Mesendoderm (in vitro differentiated cells): ENCODE measurements around the gene ARHGAP10.
"Not testable (repeated sequence)": the region's sequence is repeated elsewhere in the genome, so short reads cannot be mapped to it uniquely, and the experiment has no call there.

Experiments
- DNase-seq: peaks from one replicate; pipeline ENCODE4 v3.0.0; 2013
- H2AK5ac ChIP-seq: 2 replicates; pipeline ENCODE4 v1.6.1; 2013; ENCODE audit warnings: low read length, inconsistent platforms
- H2BK120ac ChIP-seq: 2 replicates; pipeline ENCODE4 v1.6.1; 2013; ENCODE audit warnings: low read depth, mild to moderate bottlenecking, low read length, moderate library complexity, mixed read lengths
- H2BK15ac ChIP-seq: replicated peaks from 2 replicates; pipeline ENCODE4 v1.6.1; 2013; ENCODE audit warnings: low read depth, mild to moderate bottlenecking, moderate library complexity
- H2BK5ac ChIP-seq: 2 replicates; pipeline ENCODE4 v1.6.1; 2013; ENCODE audit warnings: low read length, inconsistent platforms
- H3K18ac ChIP-seq: 2 replicates; pipeline ENCODE4 v1.6.1; 2013; ENCODE audit warnings: mild to moderate bottlenecking, low read length, mixed read lengths
- H3K23ac ChIP-seq: one replicate; pipeline ENCODE4 v1.6.1; 2013; ENCODE audit warnings: low read length
- H3K27ac ChIP-seq: 2 replicates; pipeline ENCODE4 v1.5.1; 2013; ENCODE audit warnings: low read depth, mild to moderate bottlenecking, inconsistent platforms, low read length, moderate library complexity
- H3K27me3 ChIP-seq: 2 replicates; pipeline ENCODE4 v1.6.1; 2013; ENCODE audit warnings: low read length, control low read depth, mild to moderate bottlenecking, inconsistent platforms; ENCODE audit not compliant: insufficient read depth, poor library complexity
- H3K36me3 ChIP-seq: 2 replicates; pipeline ENCODE4 v1.6.1; 2013; ENCODE audit warnings: low read length, inconsistent platforms; ENCODE audit not compliant: control insufficient read depth, insufficient read depth
- H3K4ac ChIP-seq: one replicate; pipeline ENCODE4 v1.6.1; 2013; ENCODE audit warnings: low read depth, mild to moderate bottlenecking, low read length, moderate library complexity
- H3K4me1 ChIP-seq: 2 replicates; pipeline ENCODE4 v1.6.1; 2013; ENCODE audit warnings: low read depth, low read length, inconsistent platforms; ENCODE audit not compliant: control insufficient read depth
- H3K4me2 ChIP-seq: 2 replicates; pipeline ENCODE4 v1.6.1; 2013; ENCODE audit warnings: low read length
- H3K4me3 ChIP-seq: 2 replicates; pipeline ENCODE4 v1.5.1; 2013; ENCODE audit warnings: mild to moderate bottlenecking, low read length
- H3K56ac ChIP-seq: one replicate; pipeline ENCODE4 v1.6.1; 2013; ENCODE audit warnings: low read length
- H3K79me1 ChIP-seq: 2 replicates; pipeline ENCODE4 v1.6.1; 2013; ENCODE audit warnings: low read length, inconsistent platforms
- H3K79me2 ChIP-seq: 2 replicates; pipeline ENCODE4 v1.6.1; 2013; ENCODE audit warnings: mild to moderate bottlenecking, low read length; ENCODE audit not compliant: control insufficient read depth, insufficient read depth
- H3K9ac ChIP-seq: 2 replicates; pipeline ENCODE4 v1.6.1; 2013; ENCODE audit warnings: low read length, inconsistent platforms
- H4K5ac ChIP-seq: one replicate; pipeline ENCODE4 v1.6.1; 2013; ENCODE audit warnings: low read length
- H4K8ac ChIP-seq: one replicate; pipeline ENCODE4 v1.6.1; 2013; ENCODE audit warnings: low read depth, mild to moderate bottlenecking, control low read depth, low read length, moderate library complexity
- WGBS: extraction: QIAGEN DNeasy Blood & Tissue Kit; methylation state at CpG from one replicate; pipeline ENCODE4 v1.1.7; 2013; ENCODE audit warnings: low lambda C conversion rate, missing lambda C conversion rate; ENCODE audit not compliant: insufficient coverage; ENCODE audit errors: extremely low coverage; 5-methylcytosine and 5-hydroxymethylcytosine counted together

ARHGAP10 gene

GRCh38 chr4:147874109-147874508, 142.2 kb downstream of the ARHGAP10 start:
- no peak overlapping the region for H2BK5ac ChIP-seq
- no peak overlapping the region for H2BK15ac ChIP-seq
- H3K4me1 ChIP-seq = no peaks in the 10 kb centered on the region
- H3K27ac ChIP-seq = no peak overlapping the region
- no peak overlapping the region for H2AK5ac ChIP-seq
- no peak overlapping the region for H3K23ac ChIP-seq
- no peak overlapping the region for H3K4ac ChIP-seq
- no peak overlapping the region for H3K9ac ChIP-seq
- no peaks in the 10 kb centered on the region for H3K79me2 ChIP-seq
- H3K4me2 ChIP-seq = no peak overlapping the region
- WGBS = no CpG with 5 or more reads among the region's 5 CpGs
- no peak overlapping the region for H3K56ac ChIP-seq
- no peaks in the 10 kb centered on the region for H3K27me3 ChIP-seq
- no peak overlapping the region for H2BK120ac ChIP-seq
- no peak overlapping the region for H4K5ac ChIP-seq
- H3K4me3 ChIP-seq = no peak overlapping the region
- no peak overlapping the region for H3K18ac ChIP-seq
- no peak overlapping the region for H4K8ac ChIP-seq
- H3K79me1 ChIP-seq = no peaks in the 10 kb centered on the region
- H3K36me3 ChIP-seq = no peaks in the 10 kb centered on the region
- no peak for DNase-seq

GRCh38 chr4:147877308-147877771, 145.5 kb downstream of the ARHGAP10 start:
- Histone ChIP-seq H4K5ac (no peak overlapping the region), H3K4ac (no peak overlapping the region), H3K4me2 (no peak overlapping the region), H3K79me1 (no peaks in the 10 kb centered on the region), H4K8ac (no peak overlapping the region), H3K18ac (no peak overlapping the region), H3K27me3 (no peaks in the 10 kb centered on the region), H2BK120ac (no peak overlapping the region), H3K23ac (no peak overlapping the region), H3K27ac (no peak overlapping the region), H2BK15ac (no peak overlapping the region), H3K4me1 (no peaks in the 10 kb centered on the region), H2BK5ac (no peak overlapping the region), H3K9ac (no peak overlapping the region), H3K36me3 (no peaks in the 10 kb centered on the region), H3K79me2 (no peaks in the 10 kb centered on the region), H3K56ac (no peak overlapping the region), H2AK5ac (no peak overlapping the region), H3K4me3 (no peak overlapping the region)
- no peak for DNase-seq

DNA sequence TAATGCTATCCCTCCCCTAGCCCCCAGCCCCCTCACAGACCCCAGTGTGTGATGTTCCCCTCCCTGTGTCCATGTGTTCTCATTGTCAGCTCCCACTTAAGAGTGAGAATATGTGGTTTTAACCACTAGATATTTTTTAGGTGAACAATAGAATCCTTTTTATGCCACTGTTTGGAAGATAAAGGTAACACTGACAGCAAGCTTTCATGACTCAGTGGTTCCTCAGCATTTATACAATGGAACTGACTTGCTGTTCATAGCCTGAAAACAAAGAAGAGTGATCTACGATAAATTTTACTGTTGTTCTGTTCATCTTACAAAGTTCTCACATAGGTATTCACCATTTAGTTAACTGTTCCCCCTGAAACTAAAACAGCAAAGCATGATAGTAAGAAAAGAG, 147.8 kb downstream of the ARHGAP10 start:
- no peak overlapping the region for H3K9ac ChIP-seq
- H4K5ac ChIP-seq = no peak overlapping the region
- H3K4ac ChIP-seq = no peak overlapping the region
- no peak overlapping the region for H3K4me3 ChIP-seq
- H4K8ac ChIP-seq = no peak overlapping the region
- H3K79me2 ChIP-seq = no peaks in the 10 kb centered on the region
- H3K27me3 ChIP-seq = no peaks in the 10 kb centered on the region
- no peaks in the 10 kb centered on the region for H3K4me1 ChIP-seq
- H3K23ac ChIP-seq = no peak overlapping the region
- no peaks in the 10 kb centered on the region for H3K79me1 ChIP-seq
- H3K36me3 ChIP-seq = no peaks in the 10 kb centered on the region
- no peak overlapping the region for H3K27ac ChIP-seq
- H2BK5ac ChIP-seq = no peak overlapping the region
- H3K56ac ChIP-seq = no peak overlapping the region
- H3K4me2 ChIP-seq = no peak overlapping the region
- H2BK120ac ChIP-seq = no peak overlapping the region
- no peak overlapping the region for H2AK5ac ChIP-seq
- no CpG with 5 or more reads among the region's 1 CpG for WGBS
- DNase-seq = no peak
- no peak overlapping the region for H2BK15ac ChIP-seq
- no peak overlapping the region for H3K18ac ChIP-seq

- no peak overlapping the region for H2AK5ac ChIP-seq
- no peak overlapping the region for H3K27ac ChIP-seq
- no peaks in the 10 kb centered on the region for H3K36me3 ChIP-seq
- H2BK5ac ChIP-seq = no peak overlapping the region
- H3K4me2 ChIP-seq = no peak overlapping the region
- no peak overlapping the region for H4K8ac ChIP-seq
- H3K4ac ChIP-seq = no peak overlapping the region
- H4K5ac ChIP-seq = no peak overlapping the region
- H2BK120ac ChIP-seq = no peak overlapping the region
- H3K9ac ChIP-seq = no peak overlapping the region
- WGBS = no CpG with 5 or more reads among the region's 3 CpGs
- no peak for DNase-seq
- no peaks in the 10 kb centered on the region for H3K4me1 ChIP-seq
- no peak overlapping the region for H3K4me3 ChIP-seq
- no peaks in the 10 kb centered on the region for H3K79me1 ChIP-seq
- H3K27me3 ChIP-seq = no peaks in the 10 kb centered on the region
- no peaks in the 10 kb centered on the region for H3K79me2 ChIP-seq
- no peak overlapping the region for H3K23ac ChIP-seq
- no peak overlapping the region for H3K18ac ChIP-seq
- no peak overlapping the region for H3K56ac ChIP-seq
- H2BK15ac ChIP-seq = no peak overlapping the region
Observed at GRCh38 chr4:147880511-147880910, 148.6 kb downstream of the ARHGAP10 start.

DNA sequence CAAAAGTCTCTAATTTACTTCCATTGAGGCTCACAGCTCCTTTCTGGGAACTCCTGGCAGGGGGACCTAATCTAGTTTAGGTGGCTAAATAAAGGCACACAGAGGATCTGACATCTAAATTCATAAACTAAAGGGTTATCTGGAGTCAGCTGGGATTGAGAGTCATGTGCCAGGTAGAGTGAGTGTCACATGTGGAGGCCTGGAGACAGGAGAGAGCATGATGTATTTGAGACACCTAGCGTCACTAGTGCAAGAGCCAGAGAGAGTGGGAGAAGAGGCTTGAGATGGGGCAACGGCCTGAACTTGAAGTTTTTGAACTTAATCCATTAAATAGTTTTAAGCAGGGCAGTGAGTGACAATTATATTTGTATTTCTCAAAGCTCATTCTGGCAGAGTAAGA, 152.6 kb downstream of the ARHGAP10 start:
- Histone ChIP-seq H2BK15ac (no peak overlapping the region), H2AK5ac (no peak overlapping the region), H3K56ac (no peak overlapping the region), H3K27me3 (no peaks in the 10 kb centered on the region), H3K9ac (no peak overlapping the region), H3K4me1 (no peaks in the 10 kb centered on the region), H2BK120ac (no peak overlapping the region), H4K5ac (no peak overlapping the region), H3K36me3 (no peaks in the 10 kb centered on the region), H3K27ac (no peak overlapping the region), H3K18ac (no peak overlapping the region), H3K4ac (no peak overlapping the region), H3K4me3 (no peak overlapping the region), H3K4me2 (no peak overlapping the region), H3K79me2 (no peaks in the 10 kb centered on the region), H3K79me1 (no peaks in the 10 kb centered on the region), H2BK5ac (no peak overlapping the region), H3K23ac (no peak overlapping the region), H4K8ac (no peak overlapping the region)
- WGBS = no CpG with 5 or more reads among the region's 2 CpGs
- DNase-seq = no peak

DNA sequence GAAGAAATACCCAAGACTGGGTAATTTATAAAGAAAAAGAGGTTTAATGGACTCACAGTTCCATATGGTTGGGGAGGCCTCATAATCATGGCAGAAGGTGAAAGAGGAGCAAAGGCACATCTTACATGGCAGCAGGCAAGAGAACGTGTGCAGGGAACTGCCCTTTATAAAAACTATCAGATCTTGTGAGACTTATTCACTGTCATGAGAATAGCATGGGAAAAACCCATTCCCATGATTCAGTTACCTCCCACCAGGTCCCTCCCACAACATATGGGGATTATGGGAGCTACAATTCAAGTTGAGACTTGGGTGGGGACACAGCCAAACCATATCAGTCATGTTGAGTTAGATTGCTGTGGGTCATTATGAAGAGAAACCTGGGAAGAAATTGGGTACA, 153.3 kb downstream of the ARHGAP10 start:
- not testable (repeated sequence) for H3K27ac ChIP-seq, H2BK5ac ChIP-seq, H3K27me3 ChIP-seq, H3K4me2 ChIP-seq, H3K23ac ChIP-seq, H2BK120ac ChIP-seq, H4K8ac ChIP-seq, H3K79me1 ChIP-seq, H3K4me1 ChIP-seq, H3K4ac ChIP-seq, H3K56ac ChIP-seq, H2AK5ac ChIP-seq, H3K79me2 ChIP-seq, DNase-seq, H3K36me3 ChIP-seq, H3K18ac ChIP-seq, H2BK15ac ChIP-seq, H3K9ac ChIP-seq, H3K4me3 ChIP-seq, H4K5ac ChIP-seq
- WGBS = no CpG with 5 or more reads among the region's 1 CpG
